ENCODE results near the gene WDFY2. TPM values are rescaled to one million over a fixed set of nuclear protein-coding genes. Genes with fewer than 3 reads are reported as not detected.
A peak's percentile ranks its signal among the peaks of the same experiment; 100 is the strongest.

The WDFY2 gene
- total and polyA plus RNA-seq, 2 of the 13 experiments (the other 11 are each of a cell fraction or from before 2014, with no cell fraction given), result 22.6 to 27.0 TPM

GRCh38 chr13:51803422-51804294 is 219.4 kb downstream of the WDFY2 start, which contains the start of gene DHRS12 (continued):
- no peak; the same call in 1 of the 2 replicates for TF ChIP-seq ZIK1 (CRISPR knock-in tag; IDR thresholded peaks at IDR 0.05; ENCODE audit: borderline replicate concordance, low read depth)
- no peak for TF ChIP-seq DPF2 (CRISPR knock-in tag; IDR thresholded peaks at IDR 0.05; ENCODE audit: borderline replicate concordance, low read depth)
- TF ChIP-seq CHCHD3 (CRISPR knock-in tag; IDR thresholded peaks at IDR 0.05), result no peak
- TF ChIP-seq ZNF329 (CRISPR knock-in tag; IDR thresholded peaks at IDR 0.05; ENCODE audit: low read depth), result no peak
- peak; percentile 81 for TF ChIP-seq ARNT2 (CRISPR knock-in tag; IDR thresholded peaks at IDR 0.05; ENCODE audit: low read depth)
- TF ChIP-seq ZNF451 (CRISPR knock-in tag; IDR thresholded peaks at IDR 0.05), result peak; percentile 79; the same call in 1 of the 2 replicates
- no peak for TF ChIP-seq RFXANK (CRISPR knock-in tag; IDR thresholded peaks at IDR 0.05)
- TF ChIP-seq GATAD2A (CRISPR knock-in tag; IDR thresholded peaks at IDR 0.05), result peak; percentile 56; the same call in 1 of the 2 replicates
- TF ChIP-seq ZNF430 (CRISPR knock-in tag; IDR thresholded peaks at IDR 0.05), result peak; percentile 76; the same call in 1 of the 2 replicates
- peak; percentile 42; the same call in 1 of the 2 replicates for TF ChIP-seq TARDBP (CRISPR knock-in tag; IDR thresholded peaks at IDR 0.05)
- TF ChIP-seq MAF1 (CRISPR knock-in tag; IDR thresholded peaks at IDR 0.05; ENCODE audit: borderline replicate concordance), result no peak
- no peak; the same call in 1 of the 2 replicates for TF ChIP-seq ZSCAN31 (CRISPR knock-in tag; IDR thresholded peaks at IDR 0.05; ENCODE audit: low read depth)
- no peak for TF ChIP-seq SYNCRIP (IDR thresholded peaks at IDR 0.05; ENCODE audit: insufficient read depth, low read depth, low read length)
- peak; percentile 18 for TF ChIP-seq SPEN (CRISPR knock-in tag; IDR thresholded peaks at IDR 0.05; ENCODE audit: low read depth)
- no peak; the same call in 1 of the 2 replicates for TF ChIP-seq BORCS8-MEF2B (CRISPR knock-in tag; IDR thresholded peaks at IDR 0.05)
- no peak for TF ChIP-seq ZNF260 (CRISPR knock-in tag; IDR thresholded peaks at IDR 0.05; ENCODE audit: borderline replicate concordance, low read depth)
- TF ChIP-seq MTERF4 (CRISPR knock-in tag; IDR thresholded peaks at IDR 0.05), result peak; percentile 20; the same call in 1 of the 2 replicates
- TF ChIP-seq ZNF720 (CRISPR knock-in tag; IDR thresholded peaks at IDR 0.05), result no peak
- TF ChIP-seq POLR2A (IDR thresholded peaks at IDR 0.05; ENCODE audit: insufficient read depth in 1 of 2, low read depth in 2 of 2, low read length in 2 of 2), result peak; percentile 73 to 81
- TF ChIP-seq, protein P1, sequence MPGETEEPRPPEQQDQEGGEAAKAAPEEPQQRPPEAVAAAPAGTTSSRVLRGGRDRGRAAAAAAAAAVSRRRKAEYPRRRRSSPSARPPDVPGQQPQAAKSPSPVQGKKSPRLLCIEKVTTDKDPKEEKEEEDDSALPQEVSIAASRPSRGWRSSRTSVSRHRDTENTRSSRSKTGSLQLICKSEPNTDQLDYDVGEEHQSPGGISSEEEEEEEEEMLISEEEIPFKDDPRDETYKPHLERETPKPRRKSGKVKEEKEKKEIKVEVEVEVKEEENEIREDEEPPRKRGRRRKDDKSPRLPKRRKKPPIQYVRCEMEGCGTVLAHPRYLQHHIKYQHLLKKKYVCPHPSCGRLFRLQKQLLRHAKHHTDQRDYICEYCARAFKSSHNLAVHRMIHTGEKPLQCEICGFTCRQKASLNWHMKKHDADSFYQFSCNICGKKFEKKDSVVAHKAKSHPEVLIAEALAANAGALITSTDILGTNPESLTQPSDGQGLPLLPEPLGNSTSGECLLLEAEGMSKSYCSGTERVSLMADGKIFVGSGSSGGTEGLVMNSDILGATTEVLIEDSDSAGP (CRISPR knock-in tag; IDR thresholded peaks at IDR 0.05; ENCODE audit: borderline replicate concordance), result peak; percentile 92
- no peak for TF ChIP-seq SMARCE1 (IDR thresholded peaks at IDR 0.05; ENCODE audit: borderline replicate concordance)
- no peak for TF ChIP-seq ESRRA (CRISPR knock-in tag; IDR thresholded peaks at IDR 0.05; ENCODE audit: low read depth)
- TF ChIP-seq REPIN1 (CRISPR knock-in tag; IDR thresholded peaks at IDR 0.05; ENCODE audit: borderline replicate concordance, low read depth), result no peak; the same call in 1 of the 2 replicates
- TF ChIP-seq HNF1B (CRISPR knock-in tag; IDR thresholded peaks at IDR 0.05), result peak; percentile 69
- TF ChIP-seq CEBPG (CRISPR knock-in tag; IDR thresholded peaks at IDR 0.05), result peak; percentile 60; the same call in 1 of the 2 replicates

All from HepG2 (cell line).